HG03571 (cell line): Measurements from ENCODE around the gene CRTAC1.

Experiments used
- ATAC-seq: cut with Tn5 transposase; IDR thresholded peaks from one replicate; pipeline ENCODE4 v1.9.1; 2021; ENCODE audit not compliant: unreplicated experiment

CRTAC1 gene

DNA sequence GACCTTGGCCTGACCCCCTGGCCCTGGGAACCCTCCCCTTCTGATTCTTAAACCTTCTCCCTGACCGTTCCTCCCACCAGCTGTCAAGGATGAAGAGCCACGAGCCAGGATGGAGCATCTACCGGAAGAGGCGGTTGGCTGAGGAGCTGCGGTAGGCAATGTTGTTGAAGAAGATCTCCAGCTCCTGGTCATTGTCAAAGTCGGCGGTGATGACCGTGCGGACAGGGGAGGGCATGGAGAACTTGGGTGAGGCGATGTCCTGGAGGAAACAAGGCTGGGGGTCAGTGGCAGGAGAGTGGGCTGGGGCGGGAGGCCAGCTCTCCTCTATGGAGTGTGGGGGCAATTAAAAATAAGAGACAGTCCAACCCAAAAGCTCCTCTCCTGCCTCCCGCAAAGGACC, 129.0 kb downstream of the CRTAC1 start:
- ATAC-seq, result no peak

DNA sequence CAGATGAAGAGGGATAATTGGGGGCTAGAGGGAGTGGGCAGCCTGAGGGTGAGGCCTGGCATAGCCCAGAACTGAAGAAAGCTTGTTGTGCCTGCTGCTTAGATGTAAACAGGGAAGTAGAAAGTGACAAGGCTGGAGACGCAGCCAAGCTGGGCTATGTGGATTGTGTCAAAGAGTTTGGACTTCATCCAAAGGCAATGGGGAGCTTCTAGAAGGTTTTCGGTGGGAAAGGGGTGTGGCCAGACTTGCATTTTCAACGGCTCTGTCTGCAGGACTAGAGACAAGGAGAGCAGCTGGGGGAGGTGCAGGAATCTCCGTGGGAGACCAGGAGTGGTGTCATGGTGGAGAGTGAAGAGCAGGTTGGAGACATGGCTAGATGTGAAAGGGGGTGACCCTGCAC, 132.0 kb downstream of the CRTAC1 start:
- ATAC-seq, result no peak

DNA sequence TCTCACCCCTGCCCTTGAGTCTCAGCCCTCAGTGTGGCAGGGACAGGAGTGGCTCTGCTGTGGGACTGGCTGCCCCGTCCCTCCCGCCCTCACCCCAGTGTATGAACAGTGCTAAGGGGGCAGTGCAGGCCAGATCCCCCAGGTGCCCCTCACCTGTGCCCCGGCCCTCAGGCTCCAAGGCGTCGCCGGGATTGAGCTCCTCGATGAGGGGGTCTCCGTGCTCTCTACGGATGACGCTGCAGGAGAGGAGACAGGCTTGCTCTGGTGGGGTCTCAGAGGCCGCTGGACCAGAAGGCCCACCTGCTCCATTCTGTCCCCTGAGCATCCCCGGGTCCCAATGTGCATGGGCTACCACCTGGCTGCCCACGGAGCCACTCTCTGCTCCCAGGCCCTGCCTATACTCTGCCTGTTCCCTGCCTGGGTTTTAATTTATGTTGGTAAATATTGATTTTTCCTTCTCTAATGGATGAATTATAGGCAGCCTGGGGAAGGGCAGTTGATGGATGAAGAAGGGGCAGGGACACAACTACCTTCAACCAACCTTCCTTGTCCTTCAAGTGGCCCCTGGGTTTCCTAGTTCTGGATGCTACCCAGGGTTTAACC, 133.6 kb downstream of the CRTAC1 start:
- no peak for ATAC-seq

DNA sequence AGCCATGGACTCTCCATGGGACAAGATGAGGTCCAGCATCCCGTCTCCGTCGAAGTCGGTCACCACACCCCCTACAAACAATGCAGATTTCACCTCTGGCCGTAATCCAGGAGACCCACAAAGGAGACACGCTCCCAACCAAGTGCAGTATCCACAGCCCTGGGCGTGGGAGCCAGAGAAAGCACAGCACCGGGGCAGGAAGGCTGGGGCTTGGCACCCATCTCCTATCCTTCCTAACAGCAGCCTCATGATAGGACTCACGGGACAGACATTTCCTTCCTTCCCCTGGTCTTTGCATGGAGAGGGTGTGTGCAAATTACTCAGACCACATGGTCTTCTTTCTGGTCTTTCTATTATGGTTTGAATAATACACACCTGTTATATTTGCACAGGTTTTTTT, 134.5 kb downstream of the CRTAC1 start:
- no peak for ATAC-seq

DNA sequence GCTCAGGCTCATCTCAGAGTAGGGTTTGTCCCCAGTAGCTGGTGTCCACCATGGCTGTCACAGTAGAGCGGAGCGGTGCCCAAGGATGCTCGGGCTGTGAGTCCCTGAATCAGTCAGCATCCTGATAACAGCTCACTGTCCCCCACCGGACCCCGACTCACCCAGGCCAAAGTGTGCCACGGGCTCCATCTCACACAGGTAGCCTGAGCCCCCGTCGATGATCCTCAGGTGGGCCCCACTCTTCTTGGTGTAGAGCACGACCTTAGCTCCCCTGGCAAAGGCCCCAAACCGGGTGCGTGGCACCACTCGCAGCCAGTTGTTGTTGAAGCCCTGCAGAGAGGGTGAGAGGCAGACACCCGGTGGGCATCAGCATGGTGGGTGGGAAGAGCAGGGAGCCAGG, 135.3 kb downstream of the CRTAC1 start:
- no peak for ATAC-seq

DNA sequence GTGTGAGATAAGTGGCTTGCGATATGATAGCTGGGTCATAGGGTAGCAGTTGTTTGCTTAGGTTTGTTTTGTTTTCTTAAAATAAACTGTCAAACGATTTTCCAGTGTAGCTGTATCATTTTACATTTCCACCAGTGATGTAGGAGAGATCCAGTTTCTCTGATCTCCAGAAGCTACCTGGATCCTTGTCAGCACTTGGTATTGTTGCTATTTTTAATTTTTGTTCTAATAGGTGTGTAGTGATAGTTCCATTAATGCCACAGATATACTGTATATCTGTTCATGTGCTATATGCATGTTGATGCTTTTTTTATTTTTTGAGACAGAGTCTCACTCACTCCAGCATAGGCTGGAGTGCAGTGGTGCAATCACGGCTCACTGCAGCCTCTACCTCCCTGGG, 136.3 kb downstream of the CRTAC1 start:
- no peak for ATAC-seq

DNA sequence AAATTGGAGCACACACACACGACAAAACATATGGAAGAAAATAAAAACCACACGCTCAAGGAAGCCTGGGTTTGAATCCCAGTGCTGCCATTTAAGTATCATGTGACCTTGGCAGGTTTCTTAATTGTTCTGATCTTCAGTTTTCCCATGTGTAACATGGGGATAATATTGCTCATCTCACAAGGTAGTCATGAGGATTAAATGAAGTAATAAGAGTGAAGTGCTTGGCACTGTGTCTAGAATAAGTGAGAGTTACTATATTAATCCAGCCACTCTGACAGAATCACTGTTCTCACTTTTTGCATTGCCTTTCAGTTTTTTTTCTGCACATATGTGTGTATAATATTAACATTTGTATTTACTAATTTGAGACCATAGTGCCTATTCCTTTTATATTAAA, 137.5 kb downstream of the CRTAC1 start:
- ATAC-seq, result no peak

DNA sequence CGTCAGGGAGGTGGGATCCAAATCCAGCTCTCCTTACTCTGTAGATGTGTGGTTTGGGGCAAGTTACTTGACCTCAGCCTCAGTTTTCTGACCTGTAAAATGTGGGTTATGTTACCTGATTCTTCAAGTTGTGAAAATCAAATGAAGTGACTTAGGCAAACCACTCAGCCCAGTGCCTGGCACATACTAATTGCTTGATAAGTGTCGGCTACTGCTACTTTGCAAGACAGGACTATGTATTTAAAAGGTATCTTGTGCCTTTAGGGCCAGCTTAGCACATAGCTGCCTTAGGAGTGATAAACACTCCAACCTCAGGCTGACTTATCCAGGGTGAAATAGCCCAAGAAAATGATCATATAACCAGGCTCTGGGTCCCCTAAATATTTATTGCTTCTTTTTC, 137.9 kb downstream of the CRTAC1 start:
- no peak for ATAC-seq

DNA sequence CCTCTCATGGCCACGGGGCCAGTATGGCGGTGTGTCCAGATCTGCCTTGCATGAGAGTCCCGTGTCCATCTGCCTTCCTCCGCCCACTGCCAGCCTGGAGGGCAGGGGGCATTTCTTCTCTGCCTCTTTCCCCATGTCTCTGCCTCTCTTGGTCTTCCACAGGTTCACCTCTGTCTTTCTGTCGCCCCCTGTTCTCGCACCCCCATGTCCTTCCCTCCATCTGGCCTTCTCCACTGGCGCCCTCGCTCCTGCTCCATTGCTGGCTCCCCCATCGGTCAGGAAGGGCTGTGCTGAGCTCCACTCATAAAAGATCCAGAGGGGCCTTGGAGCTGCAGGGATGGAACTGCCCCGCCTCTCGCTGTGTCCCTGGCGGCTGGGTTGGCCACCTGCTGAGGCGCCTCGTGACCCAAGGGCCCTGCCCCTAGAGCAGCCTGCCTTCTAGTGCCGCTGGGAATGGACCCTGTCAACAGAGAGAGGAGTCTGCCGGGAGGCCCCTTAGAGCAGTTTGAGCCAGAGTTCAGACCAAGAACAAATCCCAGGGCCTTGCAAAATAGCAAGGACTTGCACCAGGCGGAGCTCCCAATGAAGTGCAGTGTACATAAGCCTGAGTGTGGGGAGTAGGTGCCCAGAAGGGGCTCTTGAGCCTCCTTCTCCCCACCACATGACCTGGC, 138.8 kb downstream of the CRTAC1 start:
- ATAC-seq, result no peak

DNA sequence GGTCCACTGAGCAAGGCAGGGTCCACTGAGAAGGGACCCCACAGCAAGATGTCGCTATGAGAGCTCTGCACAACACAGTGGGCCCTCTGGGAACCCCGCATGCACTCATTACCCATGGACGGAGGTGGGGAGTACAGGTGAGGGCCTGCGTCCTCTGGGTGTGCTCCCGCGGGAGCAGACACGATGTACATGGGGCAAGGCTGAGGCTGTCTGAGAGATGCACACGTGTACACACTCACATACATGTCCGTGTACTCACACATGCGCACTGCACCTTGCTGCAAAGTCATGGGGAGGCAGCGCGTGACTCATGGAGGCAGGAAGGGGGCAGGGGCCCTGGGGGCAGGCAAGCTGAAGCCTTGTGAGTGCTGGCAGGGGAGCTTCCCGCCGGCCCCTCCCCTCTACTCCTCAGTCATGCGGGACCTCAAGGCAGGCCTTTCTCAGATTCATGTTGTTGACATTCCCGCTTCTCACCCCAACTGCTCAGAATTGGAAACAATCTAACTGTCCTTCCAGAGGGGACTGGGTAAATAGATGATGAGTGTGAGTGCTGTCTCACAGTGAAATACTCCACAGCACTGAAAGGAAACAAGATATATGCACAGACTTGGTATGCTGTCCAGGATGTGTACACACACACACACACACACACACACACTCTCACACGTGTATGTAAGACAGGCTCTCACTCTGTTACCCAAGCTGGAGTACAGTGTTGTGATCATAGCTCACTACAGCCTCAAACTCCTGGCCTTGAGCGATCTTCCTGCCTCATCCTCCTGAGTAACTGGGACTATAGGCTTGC, 140.8 kb downstream of the CRTAC1 start:
- ATAC-seq, result no peak

DNA sequence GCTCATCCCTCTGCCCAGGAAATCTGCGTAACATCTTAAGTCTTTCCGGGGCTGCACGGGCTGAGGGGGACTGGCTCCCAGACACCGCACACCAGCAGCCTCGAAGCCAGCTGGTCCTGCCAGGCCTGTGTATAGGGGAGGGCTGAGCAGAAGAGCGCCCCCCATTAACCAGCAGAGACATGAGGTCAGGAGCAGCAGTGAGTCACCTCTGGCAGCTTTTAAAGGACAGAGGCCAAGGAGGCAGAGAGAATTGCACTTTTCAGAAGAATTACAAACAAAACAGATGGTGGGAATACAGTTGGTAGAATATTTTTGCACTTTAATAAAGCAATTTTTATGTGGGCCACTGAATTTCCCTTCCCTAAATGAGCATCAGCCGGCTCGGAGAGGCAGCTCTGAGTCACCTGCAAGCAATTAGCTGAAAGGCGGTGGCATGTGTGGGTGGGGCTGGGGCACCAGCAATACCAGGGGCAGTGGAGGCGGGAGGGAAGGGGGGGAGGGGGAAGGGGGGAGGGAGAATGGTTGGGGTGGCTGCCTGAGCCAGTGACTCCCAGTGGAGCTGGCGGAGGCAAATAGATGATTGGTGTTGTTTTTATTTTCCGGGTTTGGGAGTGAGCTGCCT, 141.7 kb downstream of the CRTAC1 start:
- ATAC-seq, result no peak

DNA sequence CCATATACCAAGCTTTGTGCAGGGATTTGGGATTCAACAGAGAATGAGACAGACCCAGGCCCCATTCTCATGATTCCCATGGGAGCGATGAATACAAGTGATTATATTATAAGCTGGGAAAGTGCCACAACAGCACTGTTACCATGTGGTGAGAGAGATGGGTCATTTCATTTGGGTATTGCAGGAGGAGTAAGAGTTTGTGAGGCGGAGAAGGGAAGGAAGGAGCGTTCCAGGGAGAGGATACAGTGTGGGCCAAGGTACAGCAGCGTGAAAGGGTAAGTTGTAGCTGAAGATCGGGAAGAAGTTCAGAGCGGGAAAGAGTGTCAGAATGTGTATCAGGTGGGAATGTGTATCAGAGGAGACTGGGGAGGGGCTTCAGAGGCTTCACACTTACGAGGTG, 142.3 kb downstream of the CRTAC1 start:
- ATAC-seq, result no peak

DNA sequence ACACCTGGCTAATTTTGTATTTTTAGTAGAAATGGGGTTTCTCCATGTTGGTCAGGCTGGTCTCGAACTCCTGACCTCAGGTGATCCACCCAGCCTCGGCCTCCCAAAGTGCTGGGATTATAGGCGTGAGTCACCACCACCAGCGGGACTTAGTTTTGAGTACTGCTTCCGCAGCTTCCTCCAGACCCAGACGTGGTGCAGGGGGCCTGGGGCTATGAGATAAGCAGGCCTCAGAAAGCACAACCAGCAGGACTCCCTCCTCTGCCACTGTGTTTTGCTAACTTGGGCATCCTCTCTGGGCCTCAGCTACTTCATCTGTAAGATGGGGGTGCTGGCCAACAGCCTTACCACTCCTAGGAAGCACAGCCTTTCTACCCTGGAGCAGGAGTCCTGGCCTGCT, 143.0 kb downstream of the CRTAC1 start:
- ATAC-seq, result no peak

DNA sequence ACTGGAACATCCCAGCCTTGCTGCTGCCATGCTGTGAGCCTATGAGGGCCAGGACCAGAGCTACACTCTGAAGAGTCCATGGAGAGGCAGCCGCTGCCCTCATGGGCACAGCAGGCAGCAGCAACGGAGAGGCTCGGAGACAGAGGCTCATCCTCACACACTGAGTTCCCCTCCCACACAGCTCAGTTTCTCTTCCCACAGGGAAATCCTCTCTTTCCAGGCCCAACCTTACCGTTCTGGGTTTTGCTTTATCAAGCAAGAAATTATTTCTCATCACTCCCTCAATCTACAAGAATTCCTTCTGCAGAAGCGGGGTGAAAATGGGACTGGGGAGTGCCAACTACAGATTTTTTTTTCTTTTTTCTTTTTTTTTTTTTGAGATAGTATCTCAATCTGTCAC, 144.1 kb downstream of the CRTAC1 start:
- no peak for ATAC-seq

DNA sequence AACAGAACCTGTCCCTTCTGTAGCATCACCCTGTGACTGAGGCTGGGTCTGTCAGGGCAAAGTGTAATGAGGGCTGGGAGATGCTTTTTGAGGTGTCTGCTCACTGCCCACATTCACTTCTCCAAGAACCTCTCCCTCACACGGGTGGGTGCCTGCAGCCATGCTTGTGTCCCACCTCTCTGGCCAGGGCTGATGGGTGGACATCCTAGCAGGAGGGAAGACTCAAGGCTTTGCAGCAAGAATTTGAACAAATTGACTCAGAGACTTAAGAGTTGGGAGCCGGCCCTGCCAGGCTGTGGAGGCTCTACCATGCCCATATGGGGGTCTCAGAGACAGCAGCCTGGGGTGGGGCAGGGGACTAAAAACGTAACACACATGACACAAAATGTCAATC, 147.3 kb downstream of the CRTAC1 start:
- no peak for ATAC-seq

DNA sequence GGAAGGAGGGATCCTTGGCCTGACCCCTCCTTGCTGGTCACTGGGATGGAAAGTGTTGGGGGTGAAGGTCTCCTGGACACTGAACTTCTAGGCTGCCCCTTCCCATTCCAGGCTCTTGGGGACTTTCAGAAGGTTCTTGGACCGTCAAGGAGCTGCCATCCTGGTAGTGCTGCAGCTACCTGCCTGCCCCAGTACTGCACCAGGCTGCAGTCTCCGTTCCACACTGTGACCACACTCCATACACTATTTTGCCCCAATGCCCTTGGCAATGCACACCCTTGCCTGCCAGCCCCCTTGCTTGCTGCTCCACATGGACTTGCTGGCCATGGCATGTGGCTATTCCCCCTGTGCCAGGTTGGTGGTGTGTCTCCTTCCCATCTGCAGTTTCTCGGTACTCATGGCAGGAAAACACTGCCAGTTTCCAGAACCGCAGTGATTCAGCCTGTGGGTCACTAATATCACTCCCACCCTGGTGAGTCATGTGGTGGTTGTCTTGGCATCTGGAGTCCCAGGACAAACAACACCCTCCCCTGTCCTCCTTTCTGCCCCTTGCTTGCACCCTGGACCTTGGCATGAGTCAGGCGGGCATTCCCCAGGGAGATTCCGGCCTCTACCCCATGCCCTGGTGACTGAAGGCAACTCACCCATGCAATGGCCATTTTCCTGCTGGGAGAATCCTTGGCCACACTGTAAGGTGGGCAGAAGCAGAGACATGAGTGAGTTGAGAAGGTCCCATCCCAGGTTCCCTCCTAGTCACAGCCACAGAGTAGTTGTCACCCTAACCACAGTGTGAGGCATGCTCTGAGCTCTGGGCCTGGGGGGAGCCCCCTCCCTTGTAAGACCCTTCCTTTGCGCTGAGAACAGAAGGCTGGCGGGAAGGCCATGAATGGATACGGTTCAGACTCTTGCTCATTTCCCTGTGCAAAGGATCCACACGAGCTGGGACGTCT, 148.0 kb downstream of the CRTAC1 start:
- no peak for ATAC-seq

DNA sequence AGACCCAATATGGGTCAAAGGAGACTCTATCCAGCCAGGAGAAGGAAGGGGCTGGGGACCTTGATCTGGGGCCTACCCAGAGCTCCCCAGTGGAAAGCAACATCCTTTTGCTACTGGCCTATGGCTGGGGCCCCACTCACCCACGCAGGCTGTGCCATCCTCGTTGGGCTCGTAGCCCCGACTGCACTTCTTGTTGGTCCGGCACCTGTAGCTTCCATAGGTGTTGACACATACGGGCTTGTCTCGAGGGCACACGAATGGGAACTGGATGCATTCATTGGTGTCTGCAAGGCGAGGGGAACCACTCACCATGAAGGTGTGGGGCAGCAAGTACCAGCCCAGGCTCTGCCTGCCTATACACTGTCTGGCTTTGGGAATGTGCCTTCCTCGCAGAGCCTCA, 150.3 kb downstream of the CRTAC1 start:
- ATAC-seq, result no peak

DNA sequence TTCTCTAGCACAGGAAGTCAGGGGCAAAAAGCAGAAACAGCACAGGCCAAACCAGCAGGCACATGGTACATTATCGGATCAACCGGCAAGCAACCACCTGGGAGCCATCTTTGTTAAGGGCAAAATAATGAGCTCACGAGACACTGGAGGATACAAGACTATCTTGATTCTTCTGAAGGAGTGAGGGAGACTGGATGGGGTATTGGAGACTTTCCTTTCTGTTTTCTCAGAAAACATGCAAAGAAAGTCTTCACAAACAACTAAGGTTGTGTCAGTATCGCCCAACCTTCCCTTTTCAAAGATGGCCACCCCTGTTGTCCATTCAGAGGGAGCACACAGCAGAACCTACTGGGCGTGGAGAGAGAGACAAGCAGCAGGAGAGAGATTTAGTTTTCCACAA, 151.2 kb downstream of the CRTAC1 start:
- no peak for ATAC-seq

DNA sequence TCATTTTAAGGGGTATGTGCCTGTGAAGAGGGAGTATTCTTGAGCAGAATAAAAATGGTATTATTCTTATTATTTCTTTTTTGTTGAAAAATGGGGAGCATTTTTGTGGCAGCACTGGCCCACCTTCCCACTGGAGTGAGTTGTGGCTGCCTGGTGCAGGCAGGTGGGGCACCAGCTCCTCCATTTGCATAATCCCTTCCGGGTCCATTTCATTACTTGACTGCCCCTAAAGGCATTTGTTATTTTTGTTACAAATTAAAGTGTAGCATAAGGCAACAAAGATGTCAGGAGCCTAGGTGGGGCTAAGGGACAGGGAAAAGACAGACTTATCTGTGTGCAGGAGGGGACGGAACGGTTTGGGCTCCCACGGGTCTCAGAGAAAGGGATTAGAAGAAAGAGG, 154.0 kb downstream of the CRTAC1 start:
- no peak for ATAC-seq

DNA sequence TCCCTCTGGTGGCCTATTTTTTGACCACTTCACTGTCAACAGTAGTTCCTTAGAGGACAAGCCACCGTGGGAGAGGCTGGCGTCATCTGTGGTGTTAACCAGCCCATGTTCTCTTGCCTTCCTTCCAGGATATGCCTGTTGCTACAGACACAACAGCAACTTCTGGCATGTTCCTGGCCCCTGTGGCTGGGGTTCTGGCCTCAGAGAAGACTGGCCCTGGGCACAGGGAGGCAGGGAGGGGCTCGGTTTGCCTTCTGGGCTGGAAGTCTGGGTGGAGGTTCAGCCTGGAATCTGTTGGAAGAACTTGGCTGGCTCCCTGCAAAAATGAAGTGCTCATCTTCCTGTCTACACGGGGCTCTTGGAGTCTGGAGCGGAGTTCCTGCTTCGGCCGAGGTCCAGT, 155.0 kb downstream of the CRTAC1 start:
- ATAC-seq, result no peak

DNA sequence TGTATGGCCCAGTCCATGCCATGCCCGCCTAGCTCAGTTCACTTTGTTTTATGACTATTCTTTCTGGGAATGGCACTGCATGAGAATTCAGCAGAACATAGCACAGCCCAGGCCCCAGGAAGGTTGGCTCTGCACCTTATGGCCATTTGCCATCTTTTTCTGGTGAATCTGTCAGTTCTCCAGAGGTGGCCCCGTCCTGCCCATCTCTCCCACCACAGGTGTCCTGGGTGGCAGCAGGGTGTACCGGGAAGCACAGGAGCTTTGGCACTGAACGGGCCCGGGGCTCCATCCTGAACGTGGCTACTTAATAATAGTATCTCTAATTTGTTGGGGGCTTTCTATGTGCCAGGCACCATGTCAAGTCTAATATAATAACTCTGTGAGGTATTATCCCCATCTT, 156.1 kb downstream of the CRTAC1 start:
- no peak for ATAC-seq
